ENCODE measurements around the gene DAB2IP.

DNA sequence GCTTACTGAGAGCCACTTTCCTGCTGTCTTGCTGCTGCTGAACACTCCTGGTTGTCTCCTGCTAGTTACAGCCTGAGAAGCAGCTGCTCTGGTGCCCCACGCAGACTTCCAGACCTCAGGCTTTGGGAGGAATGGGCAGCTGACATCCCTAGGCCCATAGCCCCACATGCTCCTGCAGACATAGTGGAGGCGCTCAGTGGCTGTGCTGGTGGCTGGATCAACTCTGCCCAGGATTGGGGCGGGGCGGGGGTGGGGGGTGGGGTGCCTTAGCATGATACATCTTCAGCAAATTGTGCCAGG, 93.9 kb downstream of the DAB2IP start:
- TF ChIP-seq, protein P1, sequence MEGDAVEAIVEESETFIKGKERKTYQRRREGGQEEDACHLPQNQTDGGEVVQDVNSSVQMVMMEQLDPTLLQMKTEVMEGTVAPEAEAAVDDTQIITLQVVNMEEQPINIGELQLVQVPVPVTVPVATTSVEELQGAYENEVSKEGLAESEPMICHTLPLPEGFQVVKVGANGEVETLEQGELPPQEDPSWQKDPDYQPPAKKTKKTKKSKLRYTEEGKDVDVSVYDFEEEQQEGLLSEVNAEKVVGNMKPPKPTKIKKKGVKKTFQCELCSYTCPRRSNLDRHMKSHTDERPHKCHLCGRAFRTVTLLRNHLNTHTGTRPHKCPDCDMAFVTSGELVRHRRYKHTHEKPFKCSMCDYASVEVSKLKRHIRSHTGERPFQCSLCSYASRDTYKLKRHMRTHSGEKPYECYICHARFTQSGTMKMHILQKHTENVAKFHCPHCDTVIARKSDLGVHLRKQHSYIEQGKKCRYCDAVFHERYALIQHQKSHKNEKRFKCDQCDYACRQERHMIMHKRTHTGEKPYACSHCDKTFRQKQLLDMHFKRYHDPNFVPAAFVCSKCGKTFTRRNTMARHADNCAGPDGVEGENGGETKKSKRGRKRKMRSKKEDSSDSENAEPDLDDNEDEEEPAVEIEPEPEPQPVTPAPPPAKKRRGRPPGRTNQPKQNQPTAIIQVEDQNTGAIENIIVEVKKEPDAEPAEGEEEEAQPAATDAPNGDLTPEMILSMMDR (conservative IDR thresholded peaks at IDR 0.05; ENCODE audit: low read length): no peak
- TF ChIP-seq EZH2phosphoT487 (IDR thresholded peaks at IDR 0.05; ENCODE audit: borderline replicate concordance): no peak
